ENCODE data around the gene AKAP13.

DNA sequence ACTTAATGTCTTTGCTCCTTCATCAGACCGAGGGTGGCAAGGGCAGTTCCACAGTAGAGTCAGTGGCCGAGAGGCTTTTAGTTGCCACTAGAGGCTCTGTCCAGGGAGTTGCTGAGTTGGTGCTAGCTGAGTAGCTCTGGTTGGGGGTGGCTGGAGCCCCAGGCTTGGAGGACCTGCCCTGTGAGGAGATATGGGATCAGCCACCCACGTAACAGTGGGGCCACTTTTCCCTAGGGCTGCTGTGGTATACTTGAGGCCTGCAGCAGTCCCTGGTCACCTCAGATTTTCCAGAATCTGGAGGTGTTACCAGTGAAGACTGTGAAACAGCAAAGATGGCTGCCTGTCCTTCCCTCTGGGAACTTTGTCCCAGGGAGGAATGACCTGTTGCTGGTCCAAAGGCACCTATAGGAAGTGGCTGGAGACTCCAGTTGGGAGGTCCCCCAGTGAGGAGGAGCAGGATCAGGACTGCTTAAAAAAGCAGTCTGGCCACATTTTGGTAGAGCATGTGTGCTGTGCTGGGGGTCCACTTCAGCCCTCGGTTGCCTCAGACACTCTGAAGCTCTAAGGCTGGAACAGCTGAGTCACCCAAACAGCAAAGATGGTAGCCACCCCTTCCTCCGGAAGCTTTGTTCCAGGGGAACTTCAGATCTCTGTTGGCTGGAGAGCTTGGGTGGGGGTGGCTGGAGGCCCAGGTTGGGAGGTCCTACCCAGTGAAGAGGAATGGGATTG lies 72.9 kb downstream of the AKAP13 start:
- no peak for TF ChIP-seq POLR2A (IDR thresholded peaks at IDR 0.05; ENCODE audit: low read depth, low read length)
- no peak for TF ChIP-seq POU2F2 (IDR thresholded peaks at IDR 0.05; ENCODE audit: low read depth, low read length)
- TF ChIP-seq POLR2AphosphoS5 (IDR thresholded peaks at IDR 0.05; ENCODE audit: low read depth, low read length) = no peak

Data from GM12891 (cell line).